ENCODE data around the gene RTN4RL2. TPM values are rescaled to one million over a fixed set of nuclear protein-coding genes. Genes with fewer than 3 reads are reported as not detected.

Gene RTN4RL2
- total and polyA plus RNA-seq, 9 of the 15 experiments (the other 6 are each of a cell fraction or from before 2014, with no cell fraction given) = 0.06 to 1.9 (median 0.34) TPM; not detected in 4

DNA sequence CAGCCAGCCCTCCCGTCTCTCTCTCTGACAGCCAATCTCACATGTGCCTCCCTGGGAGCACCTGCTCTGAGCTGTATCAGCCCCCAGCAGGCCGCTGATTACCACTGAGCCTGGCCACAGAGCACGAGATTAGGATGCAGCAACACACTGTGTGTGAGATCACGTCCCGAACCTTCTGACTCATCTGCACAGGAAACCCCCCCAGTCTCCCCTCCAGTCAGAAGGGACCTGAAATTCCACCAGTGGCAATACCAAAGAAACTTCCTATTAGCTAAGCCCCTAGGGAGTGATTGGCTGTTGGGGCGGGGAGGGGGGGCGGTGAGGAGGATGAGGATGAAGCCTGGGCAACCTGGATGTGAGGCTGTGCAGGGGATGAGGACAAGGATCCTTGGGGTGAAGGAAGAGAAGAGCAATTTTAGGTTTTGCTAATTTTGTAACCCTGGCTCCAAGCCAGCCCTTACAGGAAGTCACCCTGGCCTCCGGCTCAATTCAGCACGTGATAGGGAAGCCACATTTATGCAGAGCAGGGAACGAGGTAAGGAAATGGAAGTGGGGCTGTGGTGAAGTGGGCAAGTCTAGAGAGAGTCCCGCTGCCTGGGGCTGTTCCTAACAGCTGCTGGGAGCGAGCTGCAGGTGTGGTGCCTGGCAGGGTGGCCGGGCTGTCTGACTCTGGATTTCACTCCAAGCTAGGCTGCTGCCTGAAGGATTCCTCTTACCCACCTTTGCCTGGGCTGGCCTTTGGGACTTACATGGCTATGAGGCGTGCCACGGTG, 35.4 kb upstream of the RTN4RL2 start (continued):
- TF ChIP-seq, protein P1, sequence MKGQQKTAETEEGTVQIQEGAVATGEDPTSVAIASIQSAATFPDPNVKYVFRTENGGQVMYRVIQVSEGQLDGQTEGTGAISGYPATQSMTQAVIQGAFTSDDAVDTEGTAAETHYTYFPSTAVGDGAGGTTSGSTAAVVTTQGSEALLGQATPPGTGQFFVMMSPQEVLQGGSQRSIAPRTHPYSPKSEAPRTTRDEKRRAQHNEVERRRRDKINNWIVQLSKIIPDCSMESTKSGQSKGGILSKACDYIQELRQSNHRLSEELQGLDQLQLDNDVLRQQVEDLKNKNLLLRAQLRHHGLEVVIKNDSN (CRISPR knock-in tag; IDR thresholded peaks at IDR 0.05) = peak; percentile 96
- peak; percentile 94 for TF ChIP-seq ZKSCAN1 (IDR thresholded peaks at IDR 0.05; ENCODE audit: low read depth, low read length)
- TF ChIP-seq CREBBP (IDR thresholded peaks at IDR 0.05; ENCODE audit: low read depth, low read length) = no peak
- peak; percentile 98 for TF ChIP-seq DPF2 (IDR thresholded peaks at IDR 0.05)
- TF ChIP-seq, protein P2, sequence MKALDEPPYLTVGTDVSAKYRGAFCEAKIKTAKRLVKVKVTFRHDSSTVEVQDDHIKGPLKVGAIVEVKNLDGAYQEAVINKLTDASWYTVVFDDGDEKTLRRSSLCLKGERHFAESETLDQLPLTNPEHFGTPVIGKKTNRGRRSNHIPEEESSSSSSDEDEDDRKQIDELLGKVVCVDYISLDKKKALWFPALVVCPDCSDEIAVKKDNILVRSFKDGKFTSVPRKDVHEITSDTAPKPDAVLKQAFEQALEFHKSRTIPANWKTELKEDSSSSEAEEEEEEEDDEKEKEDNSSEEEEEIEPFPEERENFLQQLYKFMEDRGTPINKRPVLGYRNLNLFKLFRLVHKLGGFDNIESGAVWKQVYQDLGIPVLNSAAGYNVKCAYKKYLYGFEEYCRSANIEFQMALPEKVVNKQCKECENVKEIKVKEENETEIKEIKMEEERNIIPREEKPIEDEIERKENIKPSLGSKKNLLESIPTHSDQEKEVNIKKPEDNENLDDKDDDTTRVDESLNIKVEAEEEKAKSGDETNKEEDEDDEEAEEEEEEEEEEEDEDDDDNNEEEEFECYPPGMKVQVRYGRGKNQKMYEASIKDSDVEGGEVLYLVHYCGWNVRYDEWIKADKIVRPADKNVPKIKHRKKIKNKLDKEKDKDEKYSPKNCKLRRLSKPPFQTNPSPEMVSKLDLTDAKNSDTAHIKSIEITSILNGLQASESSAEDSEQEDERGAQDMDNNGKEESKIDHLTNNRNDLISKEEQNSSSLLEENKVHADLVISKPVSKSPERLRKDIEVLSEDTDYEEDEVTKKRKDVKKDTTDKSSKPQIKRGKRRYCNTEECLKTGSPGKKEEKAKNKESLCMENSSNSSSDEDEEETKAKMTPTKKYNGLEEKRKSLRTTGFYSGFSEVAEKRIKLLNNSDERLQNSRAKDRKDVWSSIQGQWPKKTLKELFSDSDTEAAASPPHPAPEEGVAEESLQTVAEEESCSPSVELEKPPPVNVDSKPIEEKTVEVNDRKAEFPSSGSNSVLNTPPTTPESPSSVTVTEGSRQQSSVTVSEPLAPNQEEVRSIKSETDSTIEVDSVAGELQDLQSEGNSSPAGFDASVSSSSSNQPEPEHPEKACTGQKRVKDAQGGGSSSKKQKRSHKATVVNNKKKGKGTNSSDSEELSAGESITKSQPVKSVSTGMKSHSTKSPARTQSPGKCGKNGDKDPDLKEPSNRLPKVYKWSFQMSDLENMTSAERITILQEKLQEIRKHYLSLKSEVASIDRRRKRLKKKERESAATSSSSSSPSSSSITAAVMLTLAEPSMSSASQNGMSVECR (CRISPR knock-in tag; IDR thresholded peaks at IDR 0.05) = peak; percentile 87
- peak; percentile 78 to 96; a peak in 3 of 4 replicates for TF ChIP-seq ARNT (IDR thresholded peaks at IDR 0.05)
- peak; percentile 80 to 98 for TF ChIP-seq SIN3A (IDR thresholded peaks at IDR 0.05; ENCODE audit: borderline replicate concordance in 2 of 2, control insufficient read depth in 1 of 2, low read depth in 2 of 2, low read length in 2 of 2)
- peak; percentile 34 for TF ChIP-seq ZNF239 (CRISPR knock-in tag; IDR thresholded peaks at IDR 0.05)
- TF ChIP-seq HLTF (IDR thresholded peaks at IDR 0.05) = peak; percentile 53; the same call in 1 of the 2 replicates
- 0 out of 2 replicates have a peak, but pooled peaks have one; percentile 5 for TF ChIP-seq ZNF354B (CRISPR knock-in tag; IDR thresholded peaks at IDR 0.05)
- TF ChIP-seq, protein P3, sequence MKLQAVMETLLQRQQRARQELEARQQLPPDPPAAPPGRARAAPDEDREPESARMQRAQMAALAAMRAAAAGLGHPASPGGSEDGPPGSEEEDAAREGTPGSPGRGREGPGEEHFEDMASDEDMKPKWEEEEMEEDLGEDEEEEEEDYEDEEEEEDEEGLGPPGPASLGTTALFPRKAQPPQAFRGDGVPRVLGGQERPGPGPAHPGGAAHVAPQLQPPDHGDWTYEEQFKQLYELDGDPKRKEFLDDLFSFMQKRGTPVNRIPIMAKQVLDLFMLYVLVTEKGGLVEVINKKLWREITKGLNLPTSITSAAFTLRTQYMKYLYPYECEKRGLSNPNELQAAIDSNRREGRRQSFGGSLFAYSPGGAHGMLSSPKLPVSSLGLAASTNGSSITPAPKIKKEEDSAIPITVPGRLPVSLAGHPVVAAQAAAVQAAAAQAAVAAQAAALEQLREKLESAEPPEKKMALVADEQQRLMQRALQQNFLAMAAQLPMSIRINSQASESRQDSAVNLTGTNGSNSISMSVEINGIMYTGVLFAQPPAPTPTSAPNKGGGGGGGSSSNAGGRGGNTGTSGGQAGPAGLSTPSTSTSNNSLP (IDR thresholded peaks at IDR 0.05; ENCODE audit: borderline replicate concordance, low read depth, low read length) = peak; percentile 45; the same call in 1 of the 2 replicates
- TF ChIP-seq RBFOX2 (IDR thresholded peaks at IDR 0.05; ENCODE audit: low read depth, low read length) = peak; percentile 82
- peak; percentile 95 for TF ChIP-seq ATF7 (IDR thresholded peaks at IDR 0.05)
- TF ChIP-seq SRF (CRISPR knock-in tag; IDR thresholded peaks at IDR 0.05) = peak in 1 of 2 experiments; percentile 93; a peak in 1 of 4 replicates
- no peak; the same call in 1 of the 2 replicates for TF ChIP-seq NR2C2 (CRISPR knock-in tag; IDR thresholded peaks at IDR 0.05)
- peak; percentile 56; the same call in 1 of the 2 replicates for TF ChIP-seq NR2C2 (tag; IDR thresholded peaks at IDR 0.05)
- no peak for TF ChIP-seq ZNF77 (CRISPR knock-in tag; IDR thresholded peaks at IDR 0.05)
- TF ChIP-seq CEBPG (CRISPR knock-in tag; IDR thresholded peaks at IDR 0.05) = peak; percentile 93
- peak; percentile 34 to 81; a peak in 3 of 4 replicates for TF ChIP-seq CEBPG (tag; conservative IDR thresholded peaks at IDR 0.05 in 1 of 2, IDR thresholded peaks at IDR 0.05 in 1 of 2)
